Tibial artery (tissue), 4 donors: Measurements from ENCODE around the gene CPLX3.
A peak's percentile ranks its signal among the peaks of the same experiment; 100 is the strongest.

Experiments used
- DNase-seq, 2 donors: peaks; one replicate each; pipeline ENCODE4 v3.0.0-alpha.2; 2019
- H3K27ac ChIP-seq, 2 donors: fragments of 200-600 bp; sonication (generic) in 1 of 2; 1 replicate in 1 of 2; 2 replicates in 1 of 2; pipeline ENCODE4 v1.5.1; 2018 to 2019; ENCODE audit warnings: mild to moderate bottlenecking in 1 of 2
- H3K27me3 ChIP-seq, 2 donors: fragments of 200-600 bp; sonication (generic) in 1 of 2; one replicate each; pipeline versions ENCODE4 v1.5.1 to v1.6.0; 2016 to 2019
- H3K36me3 ChIP-seq, 3 donors: fragments of 200-600 bp; sonication (generic) in 2 of 3; one replicate each; pipeline ENCODE4 v1.5.1; 2016 to 2019; ENCODE audit warnings: mild to moderate bottlenecking in 2 of 3
- H3K4me1 ChIP-seq, 4 donors: fragments of 200-600 bp; sonication (generic) in 2 of 4; 1 replicate in 3 of 4; 2 replicates in 1 of 4; pipeline ENCODE4 v1.5.1; 2016 to 2019
- H3K4me3 ChIP-seq, 2 donors: fragments of 200-600 bp; sonication (generic) in 1 of 2; 1 replicate in 1 of 2; 2 replicates in 1 of 2; pipeline ENCODE4 v1.5.1; 2018 to 2019; ENCODE audit warnings: mild to moderate bottlenecking in 2 of 2
- H3K9me3 ChIP-seq, 3 donors: fragments of 200-600 bp; sonication (generic) in 1 of 3; one replicate each; pipeline ENCODE4 v1.5.1; 2016 to 2019
- CTCF ChIP-seq, 2 experiments: fragments of 200-600 bp in 1 of 2; fragments of 450-650 bp in 1 of 2; IDR thresholded peaks; one replicate each; pipeline ENCODE4 v1.5.1; 2017 to 2019; ENCODE audit warnings: antibody characterized with exemption in 2 of 2, mild to moderate bottlenecking in 1 of 2, moderate library complexity in 1 of 2
- intact Hi-C: fragments of 100-400 bp; cut with DNase I; formaldehyde crosslinking; loops from one replicate; pipeline ENCODE4 v1.15.0; 2023; ENCODE audit warnings: low total_unique reads

CPLX3 gene

DNA sequence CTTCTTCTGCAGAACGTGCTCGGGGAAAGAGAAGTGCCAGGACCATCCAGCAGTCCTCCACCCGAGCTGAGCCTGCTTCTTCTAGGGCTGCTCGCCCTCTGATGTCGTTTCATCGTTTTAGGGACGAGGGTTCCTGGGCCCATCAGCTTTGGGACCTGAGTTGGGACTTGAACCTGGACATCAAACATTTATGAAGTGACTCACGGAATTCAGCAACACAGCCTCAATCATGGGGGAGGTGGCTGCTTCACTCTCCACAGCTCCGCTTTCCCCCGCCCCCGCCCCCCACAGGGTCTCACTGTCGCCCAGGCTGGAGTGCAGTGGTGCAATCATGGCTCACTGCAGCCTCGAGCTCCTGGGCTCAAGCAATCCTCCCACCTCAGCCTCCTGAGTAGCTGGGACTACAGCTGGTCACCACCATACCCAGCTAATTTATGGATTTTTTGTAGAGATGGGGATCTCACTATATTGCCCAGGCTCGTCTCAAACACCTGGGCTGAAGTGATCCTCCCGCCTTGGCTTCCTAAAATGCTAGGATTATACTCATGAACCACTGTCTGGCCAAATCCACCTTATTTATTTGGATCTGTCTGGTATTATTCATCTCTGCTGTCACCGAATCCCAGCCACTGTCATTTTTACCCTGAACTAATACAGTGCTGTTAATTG is 47.5 kb downstream of the CPLX3 start:
- H3K27me3 ChIP-seq: no peaks in the 10 kb centered on the region
- peak overlapping the region; percentile 61 for H3K4me3 ChIP-seq
- peak overlapping the region; percentile 78 to 89 for H3K27ac ChIP-seq
- H3K4me1 ChIP-seq: peaks cover 7 to 41% (median 32%) of the 10 kb centered on the region in 4 donors
- intact Hi-C loops: no loop called here
- DNase-seq: no peak
- no peaks in the 10 kb centered on the region for H3K36me3 ChIP-seq
- no peak for TF ChIP-seq CTCF (IDR thresholded peaks at IDR 0.05)
- H3K9me3 ChIP-seq: no peaks in the 10 kb centered on the region

GRCh38 chr15:74878273-74878672 is 51.8 kb downstream of the CPLX3 start:
- TF ChIP-seq CTCF (IDR thresholded peaks at IDR 0.05): no peak
- H3K9me3 ChIP-seq: no peaks in the 10 kb centered on the region
- no peaks in the 10 kb centered on the region for H3K36me3 ChIP-seq
- H3K4me1 ChIP-seq: peaks cover 0 to 5% (median 0%) of the 10 kb centered on the region in 4 donors
- intact Hi-C loops: no loop called here
- H3K4me3 ChIP-seq: no peak overlapping the region
- DNase-seq: no peak
- H3K27ac ChIP-seq: no peak overlapping the region
- H3K27me3 ChIP-seq: no peaks in the 10 kb centered on the region
